Right lobe of liver (tissue), 4 donors: ENCODE measurements around the gene WNT7A.

Source experiments
- POLR2A ChIP-seq: fragments of 450-650 bp; IDR thresholded peaks from one replicate; pipeline ENCODE4 v1.6.1; 2017; ENCODE audit warnings: antibody characterized with exemption, mild to moderate bottlenecking
- TF ChIP-seq, protein P1 (sequence below), 4 donors: fragments of 200-600 bp in 3 of 4; fragments of 450-650 bp in 1 of 4; IDR thresholded peaks; one replicate each; pipeline versions ENCODE4 v1.5.1 to v1.8.0; 2016 to 2022; ENCODE audit warnings: antibody characterized with exemption in 4 of 4, mild to moderate bottlenecking in 2 of 4
- donor health status: DM: no; HTN: no; CAD: no.
- donor health status: DM: no; HTN: no; CAD: no.
- donor health status: DM: no; HTN: yes; CAD: no.

DNA sequence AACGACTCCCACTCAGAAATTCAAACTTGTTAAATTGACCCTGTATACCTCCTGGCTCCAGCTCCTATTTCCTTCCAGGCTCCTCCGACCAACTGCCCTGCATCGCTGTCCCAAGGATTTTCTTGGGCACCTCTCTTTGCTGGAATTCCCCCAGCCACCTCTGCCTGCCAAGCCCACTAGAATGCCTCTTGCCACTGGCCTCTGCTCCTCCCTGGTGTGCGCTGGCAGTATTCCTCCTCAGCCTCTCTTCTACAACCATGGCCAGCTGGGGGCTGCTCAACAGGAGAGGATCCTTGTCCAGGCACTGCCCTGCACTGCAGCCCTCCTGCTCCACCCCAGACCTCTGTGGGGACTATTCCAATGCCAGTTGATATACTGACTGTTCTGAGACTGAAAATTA lies 7.4 kb downstream of the WNT7A start:
- TF ChIP-seq, protein P1, sequence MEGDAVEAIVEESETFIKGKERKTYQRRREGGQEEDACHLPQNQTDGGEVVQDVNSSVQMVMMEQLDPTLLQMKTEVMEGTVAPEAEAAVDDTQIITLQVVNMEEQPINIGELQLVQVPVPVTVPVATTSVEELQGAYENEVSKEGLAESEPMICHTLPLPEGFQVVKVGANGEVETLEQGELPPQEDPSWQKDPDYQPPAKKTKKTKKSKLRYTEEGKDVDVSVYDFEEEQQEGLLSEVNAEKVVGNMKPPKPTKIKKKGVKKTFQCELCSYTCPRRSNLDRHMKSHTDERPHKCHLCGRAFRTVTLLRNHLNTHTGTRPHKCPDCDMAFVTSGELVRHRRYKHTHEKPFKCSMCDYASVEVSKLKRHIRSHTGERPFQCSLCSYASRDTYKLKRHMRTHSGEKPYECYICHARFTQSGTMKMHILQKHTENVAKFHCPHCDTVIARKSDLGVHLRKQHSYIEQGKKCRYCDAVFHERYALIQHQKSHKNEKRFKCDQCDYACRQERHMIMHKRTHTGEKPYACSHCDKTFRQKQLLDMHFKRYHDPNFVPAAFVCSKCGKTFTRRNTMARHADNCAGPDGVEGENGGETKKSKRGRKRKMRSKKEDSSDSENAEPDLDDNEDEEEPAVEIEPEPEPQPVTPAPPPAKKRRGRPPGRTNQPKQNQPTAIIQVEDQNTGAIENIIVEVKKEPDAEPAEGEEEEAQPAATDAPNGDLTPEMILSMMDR (IDR thresholded peaks at IDR 0.05): no peak
- no peak for TF ChIP-seq POLR2A
